Measurements from ENCODE around the gene PRRX1.

PRRX1 gene
- 0 reads per million in 2 experiments for total RNA-seq

DNA sequence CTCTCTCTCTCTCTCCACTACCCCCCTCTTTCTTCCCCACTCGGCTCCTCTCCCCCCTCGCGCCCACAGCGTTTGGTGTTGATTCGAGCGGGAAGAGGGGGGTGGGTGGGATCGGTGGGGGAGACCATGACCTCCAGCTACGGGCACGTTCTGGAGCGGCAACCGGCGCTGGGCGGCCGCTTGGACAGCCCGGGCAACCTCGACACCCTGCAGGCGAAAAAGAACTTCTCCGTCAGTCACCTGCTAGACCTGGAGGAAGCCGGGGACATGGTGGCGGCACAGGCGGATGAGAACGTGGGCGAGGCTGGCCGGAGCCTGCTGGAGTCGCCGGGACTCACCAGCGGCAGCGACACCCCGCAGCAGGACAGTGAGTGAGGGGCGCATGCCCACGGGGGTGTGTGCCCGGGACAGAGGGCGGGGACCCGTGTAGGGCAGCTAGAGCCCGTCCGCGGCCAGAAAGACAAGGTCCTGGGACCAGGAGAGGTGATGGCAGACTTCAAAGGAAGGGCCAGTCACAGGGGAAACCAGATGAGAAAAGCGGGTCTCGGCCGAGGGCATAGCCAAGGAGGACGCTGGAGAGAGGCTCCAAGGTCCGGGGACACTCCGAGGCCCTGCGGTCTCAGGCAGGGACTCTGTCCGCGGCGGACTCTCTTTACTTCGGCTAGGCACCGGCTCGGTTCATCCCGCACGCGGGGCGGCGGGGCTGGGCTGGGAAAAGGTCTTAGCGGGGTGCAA lies at the start of gene PRRX1:
TSS of gene PRRX1 (plus strand) at position 39 of the 735 bp plus-strand sequence. CDS start at position 127, 88 bp downstream.
- no peak for DNase-seq (ENCODE audit: low read depth)

- DNase-seq (ENCODE audit: low read depth), result no peak
These were observed 46.2 kb upstream of the PRRX1 start for GRCh38 chr1:170617591-170618330.

DNA sequence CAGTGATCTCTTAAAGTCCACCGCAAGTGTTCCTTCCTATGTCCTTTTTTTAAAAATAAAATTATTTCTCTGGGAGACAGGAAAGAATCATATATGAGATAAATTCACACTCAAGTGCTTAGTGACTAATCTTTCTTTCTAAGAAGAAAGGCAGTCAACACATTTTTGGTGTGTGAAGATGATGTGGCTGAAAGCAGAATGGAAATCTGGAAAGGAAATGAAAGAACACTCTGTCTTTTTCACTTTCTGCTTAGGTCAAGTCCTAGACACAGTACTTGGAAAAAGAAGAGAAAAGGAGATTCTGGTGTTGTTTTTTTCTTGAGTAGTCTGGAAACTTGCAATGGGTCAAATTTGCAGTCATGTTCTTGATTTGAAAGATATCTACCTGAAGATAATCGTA lies 45.5 kb upstream of the PRRX1 start:
- no peak for DNase-seq (ENCODE audit: low read depth)

DNA sequence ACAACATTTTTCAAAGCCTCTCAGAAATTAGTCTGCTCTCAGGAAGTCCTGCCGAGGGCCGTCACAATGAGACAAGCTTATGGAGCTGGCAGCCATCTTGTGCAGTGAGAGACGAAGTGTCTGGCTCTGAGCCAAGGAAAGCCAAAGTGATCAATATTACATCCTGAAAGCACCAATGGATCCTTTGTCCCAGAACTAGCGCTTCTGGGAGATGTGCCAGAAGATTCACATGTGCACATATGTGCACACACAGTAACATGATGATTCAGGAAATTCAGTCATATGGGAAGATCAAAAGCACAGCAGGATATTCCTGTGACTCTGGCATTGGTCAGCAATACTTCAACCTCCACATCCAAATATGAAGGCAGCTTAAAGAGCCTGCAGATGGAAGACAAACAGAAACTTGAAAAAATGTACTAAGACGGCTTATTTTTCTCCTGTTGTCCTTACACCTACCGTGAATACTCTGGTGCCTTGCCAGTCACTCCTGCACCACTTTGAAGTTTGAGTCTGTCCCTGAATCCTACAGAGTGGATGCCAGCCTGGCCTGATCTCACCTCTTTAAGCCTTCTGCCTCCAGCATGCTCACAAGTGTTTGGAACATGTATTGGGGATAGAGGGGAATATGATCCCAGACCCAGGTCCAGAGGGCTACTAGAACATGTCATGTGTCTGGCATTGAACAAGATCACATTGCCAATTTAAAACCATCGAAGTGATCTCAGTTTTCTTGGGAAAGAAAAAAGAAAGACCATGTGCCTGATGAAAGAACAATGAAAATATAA lies 44.5 kb upstream of the PRRX1 start:
- DNase-seq (ENCODE audit: low read depth), result no peak

- no peak for DNase-seq (ENCODE audit: low read depth)
These were observed 43.8 kb upstream of the PRRX1 start for GRCh38 chr1:170620164-170620563.

DNA sequence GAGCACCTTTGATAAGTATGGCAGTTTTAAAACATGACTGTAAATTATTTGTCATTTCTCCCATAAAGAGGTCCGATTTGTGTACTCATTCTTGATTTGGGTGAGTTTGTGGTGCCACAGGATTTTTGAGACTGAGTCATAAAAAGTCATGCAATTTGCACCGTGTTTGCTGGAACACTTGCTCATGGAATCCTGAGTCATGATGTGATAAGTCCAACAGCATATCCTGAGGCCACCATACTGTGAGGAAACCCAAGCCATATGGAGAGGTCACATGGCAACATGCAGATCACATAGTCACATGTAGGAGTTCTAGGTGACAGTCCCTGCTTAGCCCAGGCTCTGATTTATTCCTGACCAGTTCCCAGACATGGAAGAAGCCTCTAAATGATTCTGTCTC lies 40.8 kb upstream of the PRRX1 start:
- DNase-seq (ENCODE audit: low read depth), result no peak

- no peak for DNase-seq (ENCODE audit: low read depth)
These were observed 39.8 kb upstream of the PRRX1 start for GRCh38 chr1:170624146-170624545.

DNA sequence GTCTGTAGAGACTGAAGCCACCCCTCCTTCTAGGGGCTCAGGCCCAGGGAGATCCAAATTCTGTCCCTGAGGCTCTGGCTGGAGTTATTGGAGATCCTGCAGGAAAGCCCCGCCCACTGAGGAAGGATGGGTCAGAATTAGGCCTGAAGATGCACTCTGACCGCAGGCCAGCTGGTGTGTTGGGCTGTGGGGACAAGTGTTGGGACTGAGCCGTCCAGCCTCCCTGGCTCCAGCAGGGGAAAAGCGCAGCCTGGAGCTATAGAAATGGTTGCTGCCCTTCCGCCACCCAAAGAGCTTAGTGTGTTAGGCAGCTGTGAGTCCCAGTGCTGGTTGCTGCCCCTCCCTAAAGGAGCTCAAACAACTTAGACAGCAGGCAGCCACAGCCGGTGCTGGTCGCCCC lies 33.0 kb upstream of the PRRX1 start:
- DNase-seq (ENCODE audit: low read depth), result no peak

DNA sequence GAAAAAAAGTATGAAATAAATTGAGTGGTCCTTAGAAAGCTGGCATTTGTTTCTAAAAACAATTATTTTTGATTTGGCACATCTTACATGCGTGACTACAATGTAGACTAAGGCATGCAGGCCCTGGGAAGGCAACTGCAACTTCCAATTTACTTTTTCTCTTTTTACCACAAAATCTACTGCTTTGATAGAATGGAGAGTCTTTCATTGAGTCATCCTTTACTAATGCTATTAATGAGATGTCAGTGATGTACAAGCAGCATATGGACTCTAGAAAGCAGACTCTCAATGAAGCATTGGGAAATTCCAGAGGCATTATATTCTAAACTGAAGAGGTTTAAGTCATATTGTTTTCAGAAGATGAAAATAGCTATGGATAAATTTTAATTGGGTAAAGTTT lies 29.6 kb upstream of the PRRX1 start:
- no peak for DNase-seq (ENCODE audit: low read depth)

GRCh38 chr1:170634824-170635410 lies 29.0 kb upstream of the PRRX1 start:
- no peak for DNase-seq (ENCODE audit: low read depth)

DNA sequence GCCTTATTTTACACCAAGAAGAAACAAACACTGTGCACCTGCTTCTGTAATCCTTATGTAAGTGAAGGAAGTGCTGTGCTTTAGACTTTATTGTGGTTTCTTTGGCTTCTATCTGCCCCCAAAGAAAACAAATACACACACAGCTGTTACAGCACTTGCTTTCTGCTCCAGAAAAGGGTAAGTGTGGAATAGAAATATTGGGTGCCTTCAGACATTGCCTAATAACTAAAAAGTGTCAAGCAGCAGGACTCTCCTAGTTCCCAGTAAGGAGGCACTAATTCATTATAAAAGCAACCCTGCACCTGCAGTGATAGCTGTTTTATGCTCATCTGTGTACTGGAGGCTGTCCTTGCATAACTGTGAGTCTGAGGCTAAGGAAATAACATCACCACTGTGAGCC lies 23.4 kb upstream of the PRRX1 start:
- no peak for DNase-seq (ENCODE audit: low read depth)

DNA sequence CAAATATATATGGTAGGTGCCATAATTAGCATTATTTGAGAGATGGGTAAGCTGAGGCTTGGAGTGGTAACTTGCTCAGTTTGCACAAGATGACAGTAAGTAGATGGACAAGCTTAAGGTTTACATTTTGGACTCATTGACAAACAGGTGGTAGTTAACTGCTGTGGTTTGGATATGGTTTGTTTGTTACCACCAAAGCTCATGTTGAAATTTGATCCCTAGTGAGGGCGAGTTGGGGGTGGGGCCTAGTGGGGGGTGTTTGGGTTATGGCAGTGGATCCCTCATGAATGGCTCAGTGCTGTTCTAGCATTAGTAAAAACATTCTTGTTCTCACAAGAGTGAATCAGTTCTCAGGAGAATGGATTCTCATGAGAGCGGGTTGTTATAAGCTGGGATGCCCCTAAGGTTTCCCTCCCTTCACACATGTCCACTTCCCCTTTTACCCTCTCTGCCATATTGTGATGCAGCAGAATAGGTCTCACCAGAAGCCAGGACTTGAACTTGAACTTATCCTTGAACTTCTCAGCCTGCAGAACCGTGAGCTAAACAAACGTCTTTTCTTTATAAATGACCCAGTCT lies 6.6 kb upstream of the PRRX1 start:
- no peak for DNase-seq (ENCODE audit: low read depth)

DNA sequence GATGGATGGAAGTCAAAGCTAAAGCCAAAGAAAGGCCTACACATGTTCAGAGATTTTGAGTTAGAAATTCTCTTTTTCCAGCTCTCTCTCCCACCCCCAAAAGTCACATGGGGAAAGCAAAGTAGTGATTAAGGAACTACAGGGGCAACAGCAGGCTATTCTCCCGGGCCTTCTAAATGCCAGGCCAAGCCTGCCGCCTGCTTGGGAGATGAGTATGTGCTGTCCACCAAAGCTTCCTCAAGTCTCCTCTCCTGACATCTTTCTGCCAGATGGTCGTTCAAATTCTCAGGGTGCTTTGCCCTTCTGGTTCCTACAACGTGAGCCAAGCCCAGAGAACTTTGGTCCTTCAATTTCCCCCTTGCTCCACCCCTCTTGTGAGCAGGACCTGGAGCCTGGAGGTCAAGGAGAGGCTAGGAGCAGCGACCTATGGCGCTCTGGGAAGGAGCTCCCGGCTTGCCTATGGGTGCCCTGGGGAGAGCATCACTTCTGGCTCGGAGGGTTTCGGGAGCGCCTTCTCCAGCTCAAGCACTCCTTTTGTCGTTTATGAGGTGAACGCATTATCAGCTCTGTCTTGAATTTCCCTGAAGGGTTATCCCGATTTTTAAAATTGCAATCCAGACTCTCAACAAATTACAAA lies 4.4 kb upstream of the PRRX1 start:
- no peak for DNase-seq (ENCODE audit: low read depth)

GRCh38 chr1:170660281-170660713 lies 3.6 kb upstream of the PRRX1 start:
- DNase-seq (ENCODE audit: low read depth), result no peak

GRCh38 chr1:170660871-170661645 lies 2.9 kb upstream of the PRRX1 start:
- no peak for DNase-seq (ENCODE audit: low read depth)

- DNase-seq (ENCODE audit: low read depth), result no peak
These were observed 2.1 kb upstream of the PRRX1 start for GRCh38 chr1:170661646-170662411.

DNA sequence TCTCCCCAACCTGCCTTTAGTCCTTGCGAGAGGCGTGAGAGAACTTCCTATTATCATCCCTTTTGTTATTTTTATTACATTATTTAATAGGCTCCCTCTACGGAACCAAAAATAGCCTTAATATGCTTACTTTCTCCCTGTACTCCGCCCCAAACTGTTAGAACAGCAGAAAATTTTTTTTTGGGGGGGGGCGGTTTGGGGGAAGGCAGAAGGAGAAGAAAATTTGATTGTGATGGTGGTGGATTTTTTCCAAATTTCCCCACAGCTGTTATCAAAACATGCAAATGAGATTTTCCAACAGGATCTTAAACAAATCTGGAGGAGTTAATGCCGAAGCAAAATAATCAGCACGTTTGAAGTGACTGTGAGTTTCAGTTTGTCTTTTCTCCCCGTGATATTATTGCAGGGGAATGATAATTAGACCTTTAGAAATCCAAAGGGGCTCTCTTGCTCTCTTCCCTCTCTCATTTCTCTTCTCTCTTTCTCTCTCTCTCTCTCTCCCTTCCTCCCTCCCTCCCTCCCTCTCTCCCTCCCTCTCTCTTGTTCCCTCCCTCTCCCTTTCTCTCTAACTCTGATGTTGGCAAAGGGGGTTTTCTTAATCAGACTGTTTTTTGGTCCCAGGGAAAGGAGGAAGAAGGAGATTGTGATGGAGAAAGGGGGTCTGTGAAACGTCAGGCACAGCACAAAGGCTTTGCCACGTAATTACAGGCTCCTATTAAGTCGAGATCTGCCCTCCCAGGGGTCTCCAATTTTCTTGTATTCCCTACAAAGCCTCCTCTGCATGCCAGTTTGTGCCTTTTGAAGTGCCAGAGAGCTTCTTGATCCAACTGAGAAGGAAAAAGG lies 1.1 kb upstream of the PRRX1 start:
- DNase-seq (ENCODE audit: low read depth), result no peak

DNA sequence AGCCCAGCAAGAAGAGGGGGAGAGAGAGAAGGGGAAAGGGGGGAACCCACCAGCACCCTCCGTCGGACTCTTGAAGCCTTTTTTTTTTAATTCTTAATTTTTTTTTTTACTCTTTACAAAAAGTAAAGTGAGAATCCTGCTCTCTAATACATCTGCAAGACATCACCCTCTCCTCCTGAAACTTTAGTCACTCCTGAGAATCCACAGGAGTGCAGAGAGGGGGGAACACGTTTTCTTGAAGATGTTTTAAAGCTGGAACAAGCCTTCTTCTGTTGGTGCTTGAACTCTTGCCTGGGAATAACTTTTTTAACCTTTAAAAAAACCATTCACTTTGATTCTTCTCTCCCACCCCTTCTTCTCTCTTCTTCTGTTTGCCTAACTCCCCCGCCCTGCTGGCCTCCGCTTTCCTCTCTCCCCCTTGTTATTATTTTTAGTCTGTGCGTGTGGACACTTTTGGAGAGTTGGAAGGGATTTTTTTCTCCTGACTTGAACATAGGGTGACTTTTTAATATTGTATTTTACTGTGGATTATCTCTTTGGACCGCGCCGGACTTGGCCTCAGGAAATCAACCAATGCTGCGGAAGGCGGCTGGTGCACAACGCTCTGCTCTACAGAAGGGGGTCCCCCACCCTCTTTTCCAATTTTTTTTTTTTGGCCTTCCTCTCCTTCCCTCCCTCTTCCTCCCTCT lies 383 bp upstream of the PRRX1 start:
- DNase-seq (ENCODE audit: low read depth), result no peak

All from T follicular helper cell (primary cell).